HG02981 (cell line): ENCODE data around the gene CCDC149.

Source experiments
- ATAC-seq: cut with Tn5 transposase; IDR thresholded peaks from one replicate; pipeline ENCODE4 v1.9.1; 2021; ENCODE audit warnings: mild to moderate bottlenecking, moderate library complexity; ENCODE audit not compliant: unreplicated experiment

Gene CCDC149

GRCh38 chr4:24912252-24913118 lies at the start of gene CCDC149:
TSS of gene CCDC149 (minus strand) at chr4:24913042. CDS start at chr4:24912864, 178 bp downstream.
- no peak for ATAC-seq

- no peak for ATAC-seq
These were observed 45.0 kb upstream of the CCDC149 start for GRCh38 chr4:24957886-24958285.

GRCh38 chr4:24956763-24957162 lies 43.9 kb upstream of the CCDC149 start:
- ATAC-seq, result no peak

GRCh38 chr4:24956091-24956490 lies 43.2 kb upstream of the CCDC149 start:
- no peak for ATAC-seq

DNA sequence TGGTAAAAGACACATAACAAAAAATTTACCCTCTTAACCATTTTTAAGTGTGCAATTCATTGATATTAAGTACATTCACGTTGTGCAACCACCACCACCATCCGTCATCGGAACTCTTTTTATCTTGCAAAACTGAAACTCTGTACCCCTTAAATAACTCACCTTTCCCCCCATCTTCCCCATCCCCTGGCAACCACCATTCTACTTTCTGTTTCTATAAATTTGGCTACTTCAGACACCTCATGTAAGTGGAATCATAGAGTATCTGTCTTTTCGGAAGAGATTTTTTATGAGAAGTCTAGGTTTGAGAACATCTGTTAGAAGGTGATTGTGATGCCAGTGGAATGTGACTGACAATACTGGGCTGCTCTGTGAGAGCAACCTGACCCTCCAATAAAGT lies 39.8 kb upstream of the CCDC149 start:
- ATAC-seq, result no peak

DNA sequence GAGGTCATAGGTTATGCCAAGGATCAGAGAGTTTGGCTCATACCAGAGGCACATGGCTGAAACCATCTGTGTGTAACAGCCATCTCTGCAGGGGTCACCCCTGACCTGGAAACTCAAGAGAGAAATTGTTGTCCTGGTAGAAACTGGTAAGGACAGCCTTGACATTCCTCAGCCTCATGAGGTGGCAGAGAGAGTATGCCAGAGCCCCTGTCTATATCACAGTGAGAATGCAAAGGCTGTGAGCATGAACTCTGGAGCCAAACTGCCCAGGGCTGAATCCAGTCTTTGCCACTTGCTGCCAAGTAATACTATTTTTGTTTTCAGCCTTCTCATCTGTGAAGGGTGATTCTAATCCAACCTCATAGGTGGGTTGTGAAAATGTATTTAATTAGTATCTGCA lies 37.1 kb upstream of the CCDC149 start:
- no peak for ATAC-seq

DNA sequence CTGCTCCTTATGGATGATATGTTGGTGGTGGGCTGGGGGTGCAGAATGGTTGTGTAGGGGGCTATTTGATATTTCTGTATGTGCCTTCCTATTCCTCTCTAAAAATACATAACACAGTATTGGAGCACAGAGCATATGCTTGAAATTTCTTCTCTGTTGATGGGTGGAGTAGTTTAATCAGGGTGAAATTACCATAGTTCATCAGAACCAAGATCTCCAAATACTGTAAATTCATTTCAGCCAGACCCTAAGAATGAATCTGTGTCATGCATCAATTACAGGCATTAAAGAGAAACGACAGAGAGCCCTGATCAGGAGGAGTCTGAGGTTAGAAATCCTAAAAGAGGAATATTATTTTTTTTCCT lies 25.1 kb upstream of the CCDC149 start:
- ATAC-seq, result no peak

- ATAC-seq, result no peak
These were observed 24.5 kb upstream of the CCDC149 start for GRCh38 chr4:24937176-24937916.

DNA sequence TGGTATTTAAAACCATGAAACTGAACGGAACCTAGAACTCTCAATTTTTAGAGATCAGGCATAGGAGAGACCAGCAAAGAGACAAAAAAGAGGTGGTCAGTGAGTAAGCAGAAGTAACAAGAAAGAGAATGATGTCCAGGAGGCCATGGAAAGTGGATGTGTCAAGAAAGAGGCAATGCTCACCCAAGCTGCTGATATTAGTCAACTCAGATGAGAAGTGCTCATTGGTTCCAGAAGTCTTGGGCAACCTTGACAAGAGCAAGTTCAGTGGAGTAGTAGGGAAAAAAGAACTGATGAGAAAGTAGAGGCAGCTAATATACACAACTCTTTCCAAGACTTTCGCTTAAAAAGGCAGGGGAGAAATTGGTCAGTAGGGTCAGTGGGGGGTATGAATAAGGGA lies 23.0 kb upstream of the CCDC149 start:
- no peak for ATAC-seq

DNA sequence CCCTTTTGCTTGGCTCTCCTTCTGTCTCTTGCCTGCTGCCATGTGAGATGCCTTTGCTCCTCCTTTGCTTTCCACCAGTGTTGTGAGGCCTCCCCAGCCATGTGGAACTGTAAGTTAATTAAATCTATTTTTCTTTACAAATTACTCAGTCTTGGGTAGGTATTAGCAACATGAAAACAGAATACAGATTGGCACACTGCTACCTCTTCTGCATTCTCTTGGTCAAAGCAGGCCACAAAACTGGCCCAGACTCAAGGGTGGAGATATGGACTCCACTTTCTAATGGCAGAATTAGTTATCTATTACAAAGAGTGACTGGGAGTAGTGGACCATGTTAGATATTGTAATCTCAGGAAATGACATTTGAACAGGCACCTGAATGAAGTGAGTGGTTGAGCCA lies 21.5 kb upstream of the CCDC149 start:
- no peak for ATAC-seq

- ATAC-seq, result no peak
These were observed 20.9 kb upstream of the CCDC149 start for GRCh38 chr4:24933684-24934275.

- ATAC-seq, result no peak
These were observed 19.8 kb upstream of the CCDC149 start for GRCh38 chr4:24932515-24933225.

- no peak for ATAC-seq
These were observed 17.3 kb upstream of the CCDC149 start for GRCh38 chr4:24930151-24930550.

GRCh38 chr4:24928708-24929107 lies 15.9 kb upstream of the CCDC149 start:
- ATAC-seq, result no peak

- ATAC-seq, result no peak
These were observed 14.2 kb upstream of the CCDC149 start for GRCh38 chr4:24927049-24927448.

GRCh38 chr4:24924309-24924781 lies 11.5 kb upstream of the CCDC149 start:
- no peak for ATAC-seq

GRCh38 chr4:24923550-24923949 lies 10.7 kb upstream of the CCDC149 start:
- ATAC-seq, result no peak

GRCh38 chr4:24923002-24923401 lies 10.2 kb upstream of the CCDC149 start:
- ATAC-seq, result no peak

DNA sequence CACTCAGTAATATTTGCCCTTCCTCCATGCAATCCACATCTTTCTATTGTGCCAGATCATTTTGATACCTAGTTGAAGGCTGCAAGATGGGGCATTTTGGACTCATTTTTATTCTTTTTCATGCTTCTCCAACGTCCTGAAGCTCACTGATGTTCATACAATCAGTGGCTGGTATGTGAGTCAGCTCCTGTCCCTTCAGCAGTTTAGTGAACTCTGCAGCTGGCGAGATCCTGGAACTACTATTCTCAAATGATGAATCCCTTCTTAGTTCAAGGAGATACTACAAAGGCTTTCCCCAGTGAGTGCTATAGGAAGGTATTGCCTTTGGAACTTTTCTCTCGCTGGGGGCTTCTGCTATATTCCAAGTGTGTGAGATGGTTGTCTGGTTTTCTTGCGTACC lies 9.6 kb upstream of the CCDC149 start:
- ATAC-seq, result no peak

DNA sequence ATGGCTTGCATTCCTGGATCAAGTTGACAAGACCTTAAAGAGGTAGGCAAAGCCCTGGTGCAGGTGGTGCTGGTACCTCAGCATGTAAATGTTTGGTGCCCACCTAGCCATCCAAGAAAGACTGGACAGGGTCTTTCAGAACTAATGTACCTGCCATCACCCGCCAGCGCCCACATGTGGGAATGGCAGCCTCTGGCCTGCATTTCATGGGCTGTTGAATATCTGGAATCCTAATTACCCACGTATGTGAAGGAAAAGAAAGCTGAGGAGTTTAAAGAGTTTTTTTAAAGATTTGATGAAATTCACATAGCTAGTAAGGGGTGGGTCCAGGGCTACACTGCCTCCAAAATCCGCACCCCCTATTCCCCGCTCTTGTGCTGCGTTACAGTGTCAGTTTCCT lies 8.6 kb upstream of the CCDC149 start:
- ATAC-seq, result no peak

DNA sequence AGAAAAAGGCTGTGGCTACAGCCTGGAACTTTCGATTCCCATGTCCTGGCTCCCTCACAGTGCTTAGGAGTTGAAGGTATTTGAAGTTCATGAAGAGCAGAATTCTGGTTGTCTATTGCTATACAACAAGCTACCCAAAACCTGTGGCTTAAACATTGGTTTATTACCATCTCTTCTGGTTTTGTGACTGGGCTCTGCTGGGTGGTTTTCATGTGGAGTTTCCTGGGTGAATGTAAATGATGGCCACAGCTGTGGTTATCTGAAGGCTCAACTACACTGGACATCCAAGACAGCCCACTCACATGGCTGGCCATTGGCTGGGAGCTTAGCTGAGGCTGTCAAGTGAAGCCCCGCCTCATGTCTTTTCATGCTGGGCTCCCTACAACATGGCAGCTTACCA lies 7.2 kb upstream of the CCDC149 start:
- ATAC-seq, result no peak
